GM19043 (cell line): ENCODE results near the gene HOXD11.

ENCODE experiments used
- ATAC-seq: cut with Tn5 transposase; IDR thresholded peaks from one replicate; pipeline ENCODE4 v1.9.1; 2021; ENCODE audit warnings: low read depth; ENCODE audit not compliant: unreplicated experiment

Gene HOXD11

GRCh38 chr2:176158855-176159662, 52.0 kb downstream of the HOXD11 start:
- no peak for ATAC-seq
